HG02610 (cell line): Measurements from ENCODE around the gene DGLUCY.

Source experiments
- ATAC-seq: cut with Tn5 transposase; IDR thresholded peaks from one replicate; pipeline ENCODE4 v1.9.1; 2021; ENCODE audit warnings: mild to moderate bottlenecking, moderate library complexity; ENCODE audit not compliant: unreplicated experiment

The DGLUCY gene

DNA sequence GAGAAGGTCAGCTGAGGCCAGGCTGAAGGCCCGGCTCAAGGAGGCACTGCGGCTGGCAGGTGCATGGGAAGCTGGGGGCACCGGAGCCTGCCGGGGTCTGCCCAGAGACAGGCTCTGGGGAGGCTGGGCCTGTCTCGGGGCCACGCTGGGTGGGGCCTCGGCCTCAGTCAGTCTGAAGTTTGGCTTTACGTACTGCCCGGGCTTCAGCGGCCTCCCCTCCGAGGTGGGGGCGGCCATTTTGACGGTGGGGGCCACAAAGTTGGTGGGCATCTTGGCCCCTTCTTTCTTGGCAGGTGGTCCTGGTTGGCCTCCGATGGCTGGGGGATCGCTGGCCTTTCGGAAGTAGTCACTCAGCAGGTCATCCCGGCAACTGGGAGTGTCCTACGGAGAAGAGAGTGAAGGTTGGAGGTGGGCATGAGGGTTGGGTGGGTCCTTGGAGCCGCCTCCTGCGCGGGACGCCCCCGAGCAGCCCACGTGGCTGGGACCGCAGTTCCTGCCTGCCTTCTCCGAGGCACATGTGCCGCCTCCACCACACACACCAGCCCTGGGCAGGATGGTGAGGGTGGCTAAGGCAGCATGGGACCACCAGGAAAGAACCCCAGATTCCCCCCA, 159.5 kb downstream of the DGLUCY start:
- ATAC-seq = no peak

DNA sequence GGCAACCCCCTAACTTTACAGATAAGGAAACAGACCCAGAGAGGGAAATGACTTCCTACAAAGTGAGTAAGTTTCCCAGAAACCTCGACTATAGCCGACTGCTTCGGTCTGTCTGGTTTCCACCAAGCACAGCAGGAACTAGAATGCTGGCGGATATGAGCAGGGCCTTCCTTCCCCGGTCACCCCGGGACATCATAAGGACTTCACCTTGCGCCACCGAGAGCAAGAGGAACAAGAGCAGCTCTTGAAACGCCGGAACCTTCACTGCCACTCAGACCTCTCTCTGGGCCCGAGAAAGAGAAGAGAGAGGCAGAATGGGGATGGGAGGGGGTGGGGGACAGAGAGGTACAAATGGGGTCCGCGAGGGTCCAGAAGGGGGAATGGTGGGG, 160.0 kb downstream of the DGLUCY start:
- no peak for ATAC-seq

DNA sequence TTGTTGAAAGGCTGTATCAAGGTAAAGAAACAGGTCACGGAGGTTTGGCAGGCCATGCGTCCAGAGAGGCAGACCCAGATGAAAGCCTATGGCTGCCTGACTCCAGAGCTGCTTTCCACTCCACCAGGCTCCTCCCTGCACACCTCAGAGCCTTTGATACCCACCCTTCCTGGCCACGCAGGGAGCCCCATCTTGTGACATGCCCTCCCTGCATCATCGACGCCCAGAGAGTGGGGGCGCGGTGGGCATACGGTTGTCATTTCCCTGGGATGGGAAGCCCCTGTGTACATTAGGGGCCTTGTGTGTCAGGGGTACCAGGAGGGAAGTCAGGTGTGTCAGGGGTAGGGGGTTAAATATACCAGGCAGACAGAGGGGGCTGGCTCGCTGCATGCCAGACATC, 160.9 kb downstream of the DGLUCY start:
- ATAC-seq = no peak
